ENCODE measurements around the gene ERLEC1. TPM values are rescaled to one million over a fixed set of nuclear protein-coding genes. Genes with fewer than 3 reads are reported as not detected.
"Not testable (repeated sequence)": the region's sequence is repeated elsewhere in the genome, so short reads cannot be mapped to it uniquely, and the experiment has no call there.

The ERLEC1 gene
- total RNA-seq, 2 donors from 2014 or later: 14.6 to 23.5 TPM

DNA sequence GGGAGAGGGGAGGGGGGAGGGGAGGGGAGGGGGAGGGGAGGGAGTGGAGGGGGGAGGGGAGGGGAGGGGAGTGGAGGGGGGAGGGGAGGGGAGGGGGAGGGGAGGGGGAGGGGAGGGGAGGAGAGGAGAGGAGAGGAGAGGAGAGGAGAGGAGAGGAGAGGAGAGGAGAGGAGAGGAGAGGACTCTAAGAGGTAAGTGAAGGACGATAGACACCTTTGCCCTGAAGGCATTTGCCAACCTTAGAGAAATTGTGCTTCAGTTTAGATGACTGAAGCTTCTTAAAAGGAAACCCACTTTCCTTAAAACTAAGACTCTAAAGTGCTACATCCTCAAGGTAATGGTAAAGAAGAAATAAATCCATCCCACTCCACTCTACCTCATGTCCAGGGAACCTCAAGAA lies 53.7 kb downstream of the ERLEC1 start:
- no peaks in the 10 kb centered on the region for H3K36me3 Mint-ChIP-seq (ENCODE audit: low read depth)
- H3K4me3 Mint-ChIP-seq: no peak overlapping the region
- ATAC-seq (replicated peaks): no peak
- no peaks in the 10 kb centered on the region for H3K9me3 Mint-ChIP-seq
- H3K4me1 Mint-ChIP-seq: no peaks in the 10 kb centered on the region
- H3K27me3 Mint-ChIP-seq: no peaks in the 10 kb centered on the region
- no peak overlapping the region for H3K27ac Mint-ChIP-seq

DNA sequence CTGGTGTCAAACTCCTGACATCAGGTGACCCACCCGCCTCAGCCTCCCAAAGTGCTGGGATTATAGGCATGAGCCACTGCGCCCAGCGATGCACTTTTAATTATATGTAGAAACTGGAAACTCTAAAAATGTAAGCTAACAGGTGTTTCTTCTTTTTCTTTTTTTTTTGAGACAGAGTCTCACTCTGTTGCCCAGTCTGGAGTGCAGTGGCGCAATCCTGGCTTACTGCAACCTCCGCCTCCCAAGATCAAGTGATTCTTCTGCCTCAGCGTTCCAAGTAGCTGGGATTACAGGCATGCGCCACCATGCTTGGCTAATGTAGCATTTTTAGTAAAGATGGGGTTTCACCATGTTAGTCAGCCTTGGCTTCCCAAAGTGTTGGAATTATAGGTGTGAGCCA lies 54.8 kb downstream of the ERLEC1 start:
- H3K27ac Mint-ChIP-seq; H3K36me3 Mint-ChIP-seq (ENCODE audit: low read depth); ATAC-seq (replicated peaks); H3K4me3 Mint-ChIP-seq; H3K9me3 Mint-ChIP-seq; H3K4me1 Mint-ChIP-seq; H3K27me3 Mint-ChIP-seq: not testable (repeated sequence)

DNA sequence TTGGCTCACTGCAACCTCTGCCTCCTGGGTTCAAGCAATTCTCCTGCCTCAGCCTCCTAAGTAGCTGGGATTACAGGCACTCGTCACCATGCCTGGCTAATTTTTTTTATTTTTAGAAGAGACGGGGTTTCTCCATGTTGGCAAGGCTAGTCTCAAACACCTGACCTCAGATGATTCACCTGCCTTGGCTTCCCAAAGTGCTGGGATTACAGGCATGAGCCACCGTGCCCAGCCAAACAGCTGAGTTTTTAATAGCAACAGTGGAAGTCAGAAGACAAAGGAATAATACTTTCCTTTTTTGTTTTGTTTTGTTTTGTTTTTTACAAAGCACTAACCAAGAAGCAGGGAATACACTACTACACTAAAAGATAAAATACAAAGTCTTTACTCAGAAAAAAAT lies 56.0 kb downstream of the ERLEC1 start:
- no peaks in the 10 kb centered on the region for H3K36me3 Mint-ChIP-seq (ENCODE audit: low read depth)
- no peak overlapping the region for H3K27ac Mint-ChIP-seq
- ATAC-seq (replicated peaks): no peak
- no peaks in the 10 kb centered on the region for H3K27me3 Mint-ChIP-seq
- H3K4me1 Mint-ChIP-seq: no peaks in the 10 kb centered on the region
- H3K9me3 Mint-ChIP-seq: no peaks in the 10 kb centered on the region
- no peak overlapping the region for H3K4me3 Mint-ChIP-seq

DNA sequence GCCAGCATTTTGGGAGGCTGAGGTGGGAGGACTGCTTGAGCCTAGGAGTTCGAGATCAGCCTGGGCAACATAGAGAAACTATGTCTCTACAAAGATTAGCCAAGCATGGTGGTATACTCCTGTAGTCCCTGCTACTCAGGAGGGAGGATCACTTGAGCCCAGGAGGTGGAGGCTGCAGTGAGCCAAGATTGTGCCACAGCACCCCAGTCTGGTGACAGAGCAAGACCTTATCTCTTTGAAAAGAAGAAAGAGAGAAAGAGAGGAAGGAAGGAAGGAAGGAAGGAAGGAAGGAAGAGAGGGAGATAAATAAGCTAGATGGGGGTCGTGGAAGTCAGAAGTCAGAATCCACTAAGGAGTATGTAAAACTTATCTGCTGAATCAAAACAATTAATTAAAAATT lies 56.8 kb downstream of the ERLEC1 start:
- Mint-ChIP-seq H3K4me1 (no peaks in the 10 kb centered on the region), H3K9me3 (no peaks in the 10 kb centered on the region), H3K36me3 (ENCODE audit: low read depth) (no peaks in the 10 kb centered on the region), H3K27ac (no peak overlapping the region), H3K27me3 (no peaks in the 10 kb centered on the region), H3K4me3 (no peak overlapping the region)
- ATAC-seq (replicated peaks): no peak

DNA sequence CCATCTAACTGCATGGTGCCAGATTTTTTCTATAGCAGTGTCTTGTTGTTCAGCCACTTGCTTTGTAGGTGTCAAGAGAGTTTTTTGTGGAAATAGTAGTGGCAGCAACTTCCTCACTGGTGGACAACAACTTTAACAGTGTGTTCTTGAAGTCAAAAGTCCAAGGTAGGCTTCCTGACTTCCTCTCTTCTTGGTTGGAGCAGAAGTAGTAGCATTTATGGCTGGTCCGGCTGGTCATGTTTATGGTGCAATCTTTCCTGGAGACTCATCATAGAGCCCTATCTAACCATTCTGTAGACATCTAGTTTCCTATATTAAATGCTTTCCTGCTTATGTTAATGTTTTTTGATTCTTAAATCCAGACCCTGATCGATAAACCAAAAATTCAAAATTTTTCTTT lies 61.2 kb downstream of the ERLEC1 start:
- Mint-ChIP-seq H3K9me3 (no peaks in the 10 kb centered on the region), H3K36me3 (ENCODE audit: low read depth) (no peaks in the 10 kb centered on the region)

DNA sequence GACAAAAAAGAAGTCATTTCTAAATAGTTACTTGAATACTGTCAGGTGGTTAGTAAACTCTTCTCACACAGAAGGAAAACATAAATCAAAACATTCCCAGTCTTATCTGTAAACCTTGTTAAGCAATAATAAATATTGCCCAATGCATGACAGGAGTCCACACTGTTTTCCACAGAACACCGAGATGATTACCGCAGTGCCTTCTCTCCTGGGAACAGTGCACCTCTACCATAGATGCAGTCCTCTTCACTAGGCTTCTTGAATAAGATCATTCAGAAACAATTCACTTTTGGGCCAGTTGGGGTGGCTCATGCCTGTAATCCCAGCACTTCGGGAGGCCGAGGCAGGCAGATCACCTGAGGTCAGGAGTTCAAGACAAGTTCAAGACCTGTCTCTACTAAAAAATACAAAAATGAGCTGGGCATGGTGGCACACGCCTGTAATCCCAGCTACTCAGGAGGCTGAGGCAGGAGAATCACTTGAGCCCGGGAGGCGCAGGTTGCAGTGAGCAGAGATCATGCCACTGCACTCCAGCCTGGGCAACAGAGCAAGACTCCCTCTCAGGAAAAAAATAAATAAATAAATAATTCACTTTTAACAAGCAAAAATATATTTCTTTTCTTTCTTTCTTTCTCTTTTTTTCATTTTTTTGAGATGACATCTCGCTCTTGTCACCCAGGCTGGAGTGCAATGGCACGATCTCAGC lies 64.4 kb downstream of the ERLEC1 start:
- not testable (repeated sequence) for H3K4me1 Mint-ChIP-seq; ATAC-seq (replicated peaks)

More for the DNA sequence above, 61.2 kb downstream of the ERLEC1 start:
- Mint-ChIP-seq H3K4me1 (no peaks in the 10 kb centered on the region), H3K27me3 (no peaks in the 10 kb centered on the region), H3K4me3 (no peak overlapping the region), H3K27ac (no peak overlapping the region)
- ATAC-seq (replicated peaks): no peak

DNA sequence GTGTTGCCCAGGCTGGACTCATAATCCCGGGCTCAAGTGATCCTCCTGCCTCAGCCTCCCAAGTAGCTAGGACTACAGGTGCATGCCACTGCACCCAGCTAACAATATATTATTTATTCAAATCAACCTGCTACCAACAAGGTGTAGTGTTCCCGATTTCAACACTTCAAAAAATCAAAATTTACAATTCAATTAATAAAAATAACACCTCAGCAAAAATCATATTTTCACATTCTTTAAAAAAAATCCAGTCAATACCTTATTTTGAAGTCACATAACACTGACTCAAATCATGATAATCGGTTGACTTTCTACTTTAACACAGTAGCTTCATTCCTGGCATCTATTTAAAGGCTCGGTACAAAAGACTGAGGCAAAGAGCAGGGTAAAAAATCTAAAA lies 65.7 kb downstream of the ERLEC1 start:
- Mint-ChIP-seq H3K27me3 (no peaks in the 10 kb centered on the region), H3K27ac (no peak overlapping the region), H3K4me3 (no peak overlapping the region), H3K9me3 (no peaks in the 10 kb centered on the region), H3K36me3 (ENCODE audit: low read depth) (peaks cover 16% of the 10 kb centered on the region), H3K4me1 (no peaks in the 10 kb centered on the region)
- ATAC-seq (replicated peaks): no peak

More for the DNA sequence above, 64.4 kb downstream of the ERLEC1 start:
- not testable (repeated sequence) for H3K4me3 Mint-ChIP-seq, H3K9me3 Mint-ChIP-seq, H3K27me3 Mint-ChIP-seq, H3K27ac Mint-ChIP-seq
- H3K36me3 Mint-ChIP-seq (ENCODE audit: low read depth): peaks cover 16% of the 10 kb centered on the region

DNA sequence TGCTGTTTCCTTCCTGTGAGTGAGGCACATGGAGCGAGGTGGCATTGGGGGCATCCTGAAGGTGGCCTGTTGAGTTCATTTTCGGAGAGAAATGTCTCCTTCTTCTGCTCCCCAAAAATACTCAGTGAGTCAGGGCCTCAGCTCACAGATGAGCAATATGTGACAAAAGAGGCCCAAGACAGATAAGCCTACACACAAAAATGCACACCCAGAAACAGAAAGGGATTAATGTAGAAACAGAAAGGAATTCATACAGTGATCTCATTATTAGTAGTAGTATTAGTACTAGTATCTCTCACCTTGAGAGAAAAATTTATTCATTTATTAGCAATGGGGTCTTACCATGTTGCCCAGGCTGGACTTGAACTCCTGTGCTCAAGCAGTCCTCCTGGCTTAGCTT lies 67.8 kb downstream of the ERLEC1 start:
- no peaks in the 10 kb centered on the region for H3K27me3 Mint-ChIP-seq
- H3K4me3 Mint-ChIP-seq: no peak overlapping the region
- ATAC-seq (replicated peaks): no peak
- peaks cover 16% of the 10 kb centered on the region for H3K36me3 Mint-ChIP-seq (ENCODE audit: low read depth)
- peak overlapping the region; percentile 18 for H3K27ac Mint-ChIP-seq
- no peaks in the 10 kb centered on the region for H3K4me1 Mint-ChIP-seq
- H3K9me3 Mint-ChIP-seq: no peaks in the 10 kb centered on the region

DNA sequence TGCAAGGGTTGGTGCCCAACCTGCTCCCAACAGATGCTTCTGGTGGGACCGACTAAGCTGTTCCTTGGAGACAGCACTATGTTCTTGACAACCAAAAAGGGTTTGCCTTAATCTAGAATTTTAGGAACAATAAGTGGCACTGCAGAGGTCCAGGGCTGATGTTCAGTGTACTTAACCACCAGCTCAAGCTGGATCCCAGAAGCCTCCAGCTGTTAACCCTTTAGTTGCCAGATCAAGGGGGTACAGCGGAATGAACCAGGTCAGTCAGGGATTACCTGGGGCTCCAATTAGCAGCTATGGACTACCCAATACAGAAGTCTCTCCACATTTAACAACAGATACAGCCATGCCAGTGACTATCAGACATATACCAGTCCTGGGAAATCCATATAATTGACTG lies 69.4 kb downstream of the ERLEC1 start:
- ATAC-seq (replicated peaks): no peak
- no peaks in the 10 kb centered on the region for H3K9me3 Mint-ChIP-seq
- no peak overlapping the region for H3K4me3 Mint-ChIP-seq
- H3K4me1 Mint-ChIP-seq: no peaks in the 10 kb centered on the region
- H3K27me3 Mint-ChIP-seq: no peaks in the 10 kb centered on the region
- peaks cover 27% of the 10 kb centered on the region for H3K36me3 Mint-ChIP-seq (ENCODE audit: low read depth)
- no peak overlapping the region for H3K27ac Mint-ChIP-seq

DNA sequence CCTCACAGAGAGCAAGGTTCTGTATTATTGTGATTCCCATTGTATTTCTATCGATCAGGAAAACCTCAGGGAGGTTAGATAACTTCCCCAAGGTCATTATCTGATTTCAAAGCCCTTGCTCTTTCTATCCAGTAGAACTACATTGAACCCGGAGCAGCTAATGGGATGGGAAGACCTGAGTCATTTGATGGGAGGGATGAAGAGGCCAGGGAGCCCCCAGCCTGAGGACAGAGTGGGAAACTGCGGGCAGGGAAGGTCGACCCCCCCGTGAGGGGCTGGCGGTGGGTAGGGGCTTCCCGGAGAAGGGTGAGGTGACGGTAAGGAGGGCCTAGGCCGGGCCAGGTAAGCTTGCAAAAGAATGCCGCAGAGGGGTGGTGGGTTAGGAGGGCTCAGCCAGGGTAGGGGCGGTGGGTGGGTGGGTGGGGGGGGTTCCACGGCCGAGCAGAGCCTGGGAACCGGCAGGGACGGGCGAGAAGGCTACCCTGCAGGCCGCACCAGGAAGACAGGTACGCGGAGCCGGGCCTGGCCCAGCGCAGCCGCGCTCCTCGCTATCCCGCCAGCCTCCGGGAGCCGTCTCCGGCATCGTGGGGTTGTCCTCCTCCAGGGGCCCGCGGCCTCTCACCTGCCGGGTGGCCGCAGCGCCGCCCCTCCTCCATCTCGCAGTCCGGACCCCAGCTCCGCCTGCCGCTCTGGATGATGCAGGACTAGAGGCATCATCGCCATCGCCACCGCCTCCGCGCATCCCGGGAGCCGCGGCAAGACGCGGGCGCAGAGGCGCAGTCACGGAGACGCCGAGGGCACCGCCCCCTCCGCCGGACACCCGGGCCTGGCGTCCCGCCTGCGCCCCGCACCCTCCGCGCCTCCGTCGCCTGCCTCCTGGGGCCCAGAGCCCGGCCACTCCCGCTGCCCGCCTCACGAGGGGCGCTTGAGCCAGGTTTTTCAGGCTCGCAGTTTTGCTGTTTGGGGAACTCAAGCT lies 72.7 kb downstream of the ERLEC1 start, which contains the start of gene GPR75:
Gene GPR75, minus strand, starts transcription at position 762 of the 976 bp plus-strand sequence. CDS start 5,211 bp downstream, outside the sequence.
- Mint-ChIP-seq H3K27me3 (no peaks in the 10 kb centered on the region), H3K36me3 (ENCODE audit: low read depth) (peaks cover 28% of the 10 kb centered on the region), H3K4me3 (no peak within 1 kb of the TSS), H3K27ac (no peak within 1 kb of the TSS), H3K9me3 (no peaks in the 10 kb centered on the region), H3K4me1 (no peaks in the 10 kb centered on the region)
- ATAC-seq (replicated peaks): no peak

DNA sequence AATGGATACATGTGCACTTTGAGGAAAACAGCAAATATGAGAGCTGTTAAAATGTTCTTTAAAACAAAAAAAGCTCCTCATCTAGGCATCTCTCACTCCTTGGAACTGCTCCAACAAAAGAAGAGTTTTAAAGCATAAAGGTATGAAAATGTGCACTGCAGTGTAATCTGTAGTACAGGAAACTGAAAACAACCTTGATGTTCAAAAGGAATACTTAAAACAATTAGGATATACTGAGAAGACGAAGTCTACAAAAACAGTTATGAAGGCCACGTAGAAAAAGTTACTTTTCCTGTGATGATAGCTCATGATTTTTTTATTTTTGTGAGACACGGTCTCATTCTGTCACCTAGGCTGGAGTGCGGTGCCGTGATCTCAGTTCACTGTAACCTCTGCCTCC lies 75.0 kb downstream of the ERLEC1 start:
- Mint-ChIP-seq H3K27me3 (no peaks in the 10 kb centered on the region), H3K9me3 (no peaks in the 10 kb centered on the region)

DNA sequence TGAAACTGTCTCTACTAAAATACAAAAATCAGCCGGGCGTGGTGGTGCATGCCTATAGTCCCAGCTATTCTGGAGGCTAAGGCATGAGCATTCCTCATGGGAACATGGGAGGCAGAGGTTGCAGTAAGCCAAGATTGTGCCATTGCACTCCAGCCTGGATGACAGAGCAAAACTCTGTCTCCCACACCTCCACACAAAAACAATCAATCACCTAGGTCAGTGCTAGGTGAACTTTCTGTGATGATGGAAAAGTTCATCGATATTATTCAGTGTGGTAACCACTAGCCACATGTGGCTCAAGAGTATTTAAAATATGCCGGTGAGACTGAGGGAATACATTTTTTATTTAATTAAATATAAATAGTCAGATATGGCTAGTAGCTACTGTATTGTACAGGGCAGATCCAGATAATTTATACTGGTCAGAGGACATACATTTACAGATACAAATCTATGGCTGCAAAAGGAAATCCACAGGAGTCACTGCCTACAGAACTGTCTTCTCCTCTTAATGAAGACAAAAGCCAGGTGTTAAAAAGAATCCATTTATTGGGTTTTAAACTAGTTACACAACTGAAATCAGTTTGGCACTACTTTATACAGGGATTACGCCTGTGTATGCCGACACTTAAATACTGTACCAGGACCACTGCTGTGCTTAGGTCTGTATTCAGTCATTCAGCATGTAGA lies 76.8 kb downstream of the ERLEC1 start:
- Mint-ChIP-seq H3K4me1 (no peaks in the 10 kb centered on the region), H3K27ac (no peak overlapping the region), H3K27me3 (no peaks in the 10 kb centered on the region), H3K36me3 (ENCODE audit: low read depth) (peaks cover 62% of the 10 kb centered on the region), H3K4me3 (no peak overlapping the region), H3K9me3 (no peaks in the 10 kb centered on the region)
- no peak for ATAC-seq (replicated peaks)

More for the DNA sequence above, 75.0 kb downstream of the ERLEC1 start:
- Mint-ChIP-seq H3K36me3 (ENCODE audit: low read depth) (peaks cover 48% of the 10 kb centered on the region), H3K4me1 (no peaks in the 10 kb centered on the region), H3K4me3 (no peak overlapping the region), H3K27ac (no peak overlapping the region)
- ATAC-seq (replicated peaks): no peak

DNA sequence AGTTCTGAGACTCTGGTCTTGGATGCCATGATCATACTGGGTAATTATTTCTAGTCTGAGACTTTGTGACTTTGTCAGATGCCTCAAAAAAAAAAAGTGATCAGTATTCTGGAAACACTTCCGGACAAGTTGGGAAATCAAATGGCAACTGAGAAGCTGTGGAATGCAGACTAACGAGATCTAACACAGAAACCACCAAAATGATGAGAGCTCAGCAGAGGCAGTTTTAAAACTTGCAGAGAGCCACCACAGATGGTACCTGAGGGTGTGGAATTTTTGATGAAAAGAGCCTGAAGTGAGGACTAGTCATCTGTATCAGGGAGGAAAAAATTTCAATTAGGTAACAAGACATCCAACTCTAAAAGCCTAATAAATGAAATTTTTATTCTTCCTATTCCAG lies 78.4 kb downstream of the ERLEC1 start:
- Mint-ChIP-seq H3K27ac (no peak overlapping the region), H3K9me3 (no peaks in the 10 kb centered on the region), H3K36me3 (ENCODE audit: low read depth) (peaks cover 76% of the 10 kb centered on the region), H3K4me1 (no peaks in the 10 kb centered on the region), H3K4me3 (no peak overlapping the region), H3K27me3 (no peaks in the 10 kb centered on the region)
- no peak for ATAC-seq (replicated peaks)

DNA sequence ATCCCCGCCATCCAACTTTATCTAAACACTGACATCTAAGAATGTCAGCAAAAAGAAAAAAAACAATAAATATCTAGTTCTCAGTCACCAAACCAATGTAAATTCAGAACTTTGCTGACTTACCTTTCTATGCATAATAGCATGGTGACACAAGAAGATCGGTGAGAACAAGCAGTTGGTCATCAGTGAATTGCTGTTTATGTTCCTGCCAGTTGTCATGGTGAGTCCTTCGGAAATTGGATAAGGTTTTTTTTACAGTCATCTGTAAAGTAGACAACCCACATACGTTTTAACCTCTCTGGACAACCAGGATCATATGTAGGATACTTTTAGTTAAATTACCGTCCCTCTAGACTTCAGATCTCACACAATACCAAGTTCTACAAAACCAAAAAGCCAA lies 79.1 kb downstream of the ERLEC1 start:
- H3K36me3 Mint-ChIP-seq (ENCODE audit: low read depth): peaks cover 71% of the 10 kb centered on the region
- no peak overlapping the region for H3K27ac Mint-ChIP-seq
- no peaks in the 10 kb centered on the region for H3K9me3 Mint-ChIP-seq
- no peak for ATAC-seq (replicated peaks)
- no peaks in the 10 kb centered on the region for H3K27me3 Mint-ChIP-seq
- no peak overlapping the region for H3K4me3 Mint-ChIP-seq
- no peaks in the 10 kb centered on the region for H3K4me1 Mint-ChIP-seq

Data from activated T-helper 17 cell treated with anti-CD3 and anti-CD28 coated beads, Interleukin-2, amount 50 U/mL, for 72 hours (primary cell).